Cerebellar cortex (tissue), 1 donor: ENCODE results near the gene PCBP1.
"Not testable (repeated sequence)": the region's sequence is repeated elsewhere in the genome, so short reads cannot be mapped to it uniquely, and the experiment has no call there.

Experiments used
- DNase-seq: peaks from one replicate; pipeline ENCODE4 v3.0.0-alpha.2; 2015; ENCODE audit warnings: low spot score

PCBP1 gene

DNA sequence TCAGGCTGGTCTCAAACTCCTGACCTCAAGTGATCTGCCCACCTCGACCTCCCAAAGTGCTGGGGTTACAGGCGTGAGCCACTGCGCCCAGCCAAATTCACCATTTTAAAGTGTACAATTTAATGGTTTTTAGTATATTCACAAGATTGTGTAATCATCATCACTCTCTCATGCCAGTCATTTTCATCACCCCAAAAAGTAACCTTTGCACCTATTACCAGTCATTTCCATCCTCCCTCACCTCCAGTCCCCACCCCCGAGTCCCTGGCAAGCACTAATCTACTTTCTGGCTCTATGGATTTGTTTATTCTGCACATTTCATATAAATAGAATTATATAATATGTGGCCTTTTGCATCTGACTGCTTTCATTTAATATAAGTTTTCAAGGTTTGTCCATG is 10.8 kb downstream of the PCBP1 start:
- DNase-seq: no peak

DNA sequence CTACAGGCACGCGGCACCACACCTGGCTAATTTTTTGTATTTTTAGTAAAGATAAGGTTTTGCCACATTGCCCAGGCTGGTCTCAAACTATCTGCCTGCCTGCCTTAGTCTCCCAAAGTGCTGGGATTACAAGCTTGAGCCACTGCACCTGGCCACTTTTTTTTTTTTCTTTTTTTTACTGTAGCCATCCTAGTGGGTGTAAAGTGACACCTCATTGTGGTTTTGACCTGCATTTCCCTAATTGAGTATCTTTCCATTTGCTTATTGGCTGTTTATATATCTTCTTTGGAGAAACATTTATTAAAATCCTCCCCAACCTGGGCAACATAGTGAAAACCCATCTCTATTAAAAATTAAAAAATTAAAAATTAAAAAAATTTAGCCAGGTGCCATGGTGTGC is 12.0 kb downstream of the PCBP1 start:
- no peak for DNase-seq

DNA sequence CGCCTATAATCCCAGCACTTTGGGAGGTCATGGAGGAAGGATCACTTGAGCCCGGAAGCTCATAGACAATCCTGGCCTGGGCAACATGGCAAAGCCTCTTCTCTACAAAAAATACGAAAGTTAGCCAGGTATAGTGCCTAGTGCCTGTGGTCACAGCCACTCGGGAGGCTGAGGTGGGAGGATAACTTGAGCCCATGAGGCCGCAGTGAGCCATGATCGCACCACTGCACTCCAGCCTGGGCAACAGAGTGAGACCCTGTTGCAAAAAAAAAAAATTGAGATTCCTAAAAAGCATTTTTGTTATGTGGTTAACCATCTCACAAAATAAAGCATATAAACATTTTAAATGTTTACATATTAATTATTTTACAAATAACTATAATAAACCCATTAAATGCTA is 13.9 kb downstream of the PCBP1 start:
- DNase-seq: no peak

DNA sequence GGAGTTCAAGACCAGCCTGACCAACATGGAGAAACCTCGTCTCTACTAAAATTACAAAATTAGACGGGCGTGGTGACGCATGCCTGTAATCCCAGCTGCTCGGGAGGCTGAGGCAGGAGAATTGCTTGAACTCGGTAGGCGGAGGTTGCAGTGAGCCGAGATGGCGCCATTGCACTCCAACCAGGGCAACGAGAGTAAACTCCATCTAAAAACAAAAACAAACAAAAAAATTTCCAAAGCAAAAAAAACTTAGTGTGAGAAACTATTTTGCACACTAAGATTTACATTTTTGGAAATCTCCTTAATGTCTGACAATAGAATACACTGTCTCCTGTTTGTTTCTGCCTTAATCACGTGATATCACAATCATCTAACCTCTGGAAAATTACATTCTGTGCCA is 14.4 kb downstream of the PCBP1 start:
- DNase-seq: not testable (repeated sequence)

DNA sequence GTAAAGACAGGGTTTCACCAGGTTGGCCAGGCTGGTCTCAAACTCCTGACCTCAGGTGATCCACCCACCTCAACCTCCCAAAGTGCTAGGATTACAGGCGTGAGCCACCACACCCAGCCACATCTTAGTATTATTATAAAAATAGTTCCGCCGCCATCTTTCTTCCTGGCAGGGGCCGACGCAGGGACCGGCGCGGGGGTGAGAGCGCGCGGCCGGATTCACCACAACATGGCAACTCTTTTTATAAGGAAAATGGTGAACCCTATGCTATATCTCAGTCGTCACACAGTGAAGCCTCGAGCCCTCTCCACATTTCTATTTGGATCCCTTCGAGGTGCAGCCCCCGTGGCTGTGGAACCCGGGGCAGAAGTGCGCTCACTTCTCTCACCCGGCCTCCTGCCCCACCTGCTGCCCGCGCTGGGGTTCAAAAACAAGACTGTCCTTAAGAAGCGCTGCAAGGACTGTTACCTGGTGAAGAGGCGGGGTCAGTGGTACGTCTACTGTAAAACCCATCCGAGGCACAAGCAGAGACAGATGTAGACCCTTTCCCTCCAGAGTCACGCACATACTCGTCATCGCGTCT is 15.1 kb downstream of the PCBP1 start:
- not testable (repeated sequence) for DNase-seq

DNA sequence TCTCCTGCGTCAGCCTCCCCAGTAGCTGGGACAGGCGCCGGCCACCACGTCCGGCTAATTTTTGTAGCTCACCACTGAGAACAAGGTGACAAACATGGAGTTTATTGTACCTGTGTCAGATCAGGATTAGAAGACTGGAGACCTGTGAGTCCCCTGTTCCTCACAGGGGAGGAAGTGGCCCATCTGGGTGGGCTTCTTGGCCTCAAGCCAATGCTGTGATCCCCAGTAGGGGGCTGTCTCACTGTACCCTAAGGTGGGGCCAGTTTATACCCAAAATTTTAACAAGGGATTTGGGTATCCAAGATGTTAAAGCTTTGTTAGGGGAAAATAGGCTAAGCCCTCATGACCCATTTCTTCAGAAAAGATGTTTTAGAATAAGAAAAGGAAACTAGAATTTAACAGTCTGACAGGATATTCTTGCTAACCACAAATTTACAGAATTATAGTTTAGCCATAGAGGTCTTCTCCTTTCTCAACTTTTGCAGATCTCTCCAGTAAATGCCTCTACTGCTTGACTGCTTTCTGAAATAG is 16.3 kb downstream of the PCBP1 start:
- no peak for DNase-seq

DNA sequence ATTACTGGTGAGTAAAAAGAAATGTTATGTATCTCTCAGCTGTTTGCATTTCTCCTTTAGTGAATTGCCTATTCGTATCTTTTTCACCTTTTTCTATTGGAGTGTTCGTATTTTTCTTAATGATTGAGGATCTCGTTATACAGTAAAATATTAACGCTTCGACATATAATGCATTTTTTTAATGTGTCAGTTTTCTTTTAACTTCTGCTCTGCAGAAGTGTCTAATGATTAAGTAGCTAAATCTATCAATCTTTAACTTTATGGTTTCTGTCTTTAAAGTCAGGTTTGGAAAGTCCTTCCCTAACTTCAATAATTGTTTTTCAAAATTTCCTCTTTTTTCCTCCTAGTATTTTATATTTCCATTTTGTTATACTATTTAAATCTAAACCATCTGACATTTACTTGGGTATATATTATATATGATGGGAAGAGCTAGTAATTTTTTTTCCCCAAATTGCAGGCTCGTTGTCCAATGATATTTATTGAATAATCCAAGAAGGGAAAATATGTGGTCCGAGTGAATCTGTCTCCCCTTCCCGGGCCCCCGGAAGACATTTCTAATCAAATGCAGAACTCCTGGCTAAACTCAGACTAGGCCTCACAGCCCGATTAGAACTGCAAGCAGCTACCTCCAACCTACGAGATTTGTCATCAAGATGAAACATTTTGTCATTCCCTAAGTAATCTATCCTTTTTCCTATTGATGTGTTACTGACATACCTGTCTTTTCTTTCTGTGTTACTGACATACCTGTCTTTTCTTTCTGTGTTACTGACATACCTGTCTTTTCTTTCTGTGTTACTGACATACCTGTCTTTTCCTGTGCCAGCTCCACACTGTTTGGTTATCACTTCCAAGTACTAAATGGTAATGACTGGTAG is 17.2 kb downstream of the PCBP1 start:
- DNase-seq: peak; percentile 62

DNA sequence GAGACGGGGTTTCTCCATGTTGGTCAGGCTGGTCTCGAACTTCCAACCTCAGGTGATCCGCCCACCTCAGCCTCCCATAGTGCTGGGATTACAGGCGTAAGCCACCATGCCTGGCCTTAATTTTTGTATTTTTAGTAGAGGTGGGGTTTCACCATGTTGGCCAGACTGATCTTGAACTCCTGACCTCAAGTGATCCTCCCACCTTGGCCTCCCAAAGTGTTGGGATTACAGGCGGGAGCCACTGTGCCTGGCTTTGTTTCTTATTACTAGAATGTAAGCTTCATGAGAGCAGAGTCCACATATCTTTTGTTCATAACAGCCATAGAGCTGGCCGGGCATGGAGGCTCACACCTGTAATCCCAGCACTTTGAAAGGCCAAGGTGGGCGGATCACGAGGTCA is 18.9 kb downstream of the PCBP1 start:
- DNase-seq: not testable (repeated sequence)

DNA sequence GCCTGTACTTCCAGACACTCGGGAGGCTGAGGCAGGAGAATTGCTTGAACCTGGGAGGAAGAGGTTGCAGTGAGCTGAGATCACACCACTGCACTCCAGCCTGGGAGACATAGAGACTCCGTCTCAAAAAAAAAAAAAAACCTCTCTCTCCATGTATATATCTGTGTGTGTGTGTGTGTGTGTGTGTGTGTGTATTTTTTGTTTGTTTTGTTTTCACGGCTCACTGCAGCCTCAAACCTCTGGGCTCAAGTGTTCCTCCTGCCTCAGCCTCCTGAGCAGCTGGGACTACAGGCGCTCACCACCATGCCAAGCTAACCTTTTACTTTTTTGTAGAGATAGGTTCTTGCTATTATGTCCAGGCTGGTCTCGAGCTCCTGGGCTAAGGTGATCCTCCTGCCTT is 23.1 kb downstream of the PCBP1 start:
- not testable (repeated sequence) for DNase-seq

DNA sequence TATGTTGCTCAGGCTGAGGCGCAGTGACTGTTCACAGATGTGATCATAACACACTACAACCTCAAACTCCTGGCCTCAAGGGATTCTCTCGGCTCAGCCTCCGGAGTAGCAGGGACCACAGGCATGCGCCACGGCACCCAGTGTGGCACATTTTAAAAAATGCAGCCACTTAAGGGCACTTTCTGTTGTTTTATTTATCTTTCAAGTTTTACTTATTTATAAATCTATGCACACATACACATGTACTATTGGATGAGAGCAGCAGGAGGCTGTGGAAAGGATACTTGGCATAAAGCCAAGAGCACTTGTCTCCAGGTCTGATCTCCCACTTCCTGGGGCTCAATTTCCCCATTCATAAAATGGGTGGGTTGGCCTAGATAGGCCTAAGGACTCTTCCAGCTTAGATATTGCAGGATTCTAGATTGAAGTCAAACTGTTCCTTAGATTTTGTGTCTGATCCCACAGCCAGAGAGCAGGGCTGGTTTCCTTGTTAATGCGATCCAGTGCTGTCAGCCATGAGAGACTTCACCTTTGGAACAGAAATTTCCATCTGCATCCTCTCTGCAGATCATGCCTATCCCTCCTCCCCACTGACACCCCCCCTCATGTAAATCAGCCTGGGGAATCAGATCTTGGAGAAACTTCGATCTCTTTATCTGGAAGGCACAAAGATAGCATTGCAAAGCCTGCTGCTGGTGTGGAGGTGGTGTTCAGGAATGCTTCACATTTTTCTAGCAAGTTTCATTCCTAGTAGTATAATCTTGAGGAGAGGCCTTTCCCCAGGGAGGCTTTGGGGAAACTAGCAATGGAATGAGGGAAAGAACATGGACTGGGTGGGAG is 24.7 kb downstream of the PCBP1 start:
- peak; percentile 52 for DNase-seq

DNA sequence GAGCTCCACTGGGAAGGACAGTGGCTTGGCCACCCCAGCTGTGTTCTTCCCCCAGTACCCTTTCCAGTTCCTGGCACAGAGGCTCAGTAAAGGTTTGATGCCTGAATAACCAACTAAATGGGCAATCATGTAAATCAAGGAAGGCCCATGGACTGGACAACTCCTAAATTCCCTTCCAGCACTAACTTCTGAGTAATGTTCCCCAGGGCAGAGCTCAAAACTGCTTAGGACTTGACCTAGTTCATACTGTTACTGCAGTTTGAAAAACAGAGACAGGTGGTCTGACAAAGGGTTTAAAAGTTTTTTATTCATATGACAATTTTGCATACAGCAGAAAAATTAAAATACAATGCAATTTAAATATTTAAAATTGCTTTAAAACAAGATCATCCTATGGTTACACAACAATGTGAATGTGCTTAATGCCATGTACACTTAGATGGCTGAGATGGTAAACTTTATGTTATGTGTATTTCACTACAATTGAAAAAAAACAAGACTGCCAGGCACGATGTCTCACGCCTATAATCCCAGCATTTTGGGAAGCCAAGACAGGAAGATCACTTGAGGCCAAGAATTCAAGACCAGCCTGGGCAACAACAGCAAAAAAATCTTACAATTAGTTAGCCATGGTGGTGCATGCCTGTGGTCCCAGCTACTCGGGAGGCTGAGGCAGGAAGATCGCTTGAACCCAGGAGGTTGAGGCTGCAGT is 26.2 kb downstream of the PCBP1 start:
- no peak for DNase-seq

DNA sequence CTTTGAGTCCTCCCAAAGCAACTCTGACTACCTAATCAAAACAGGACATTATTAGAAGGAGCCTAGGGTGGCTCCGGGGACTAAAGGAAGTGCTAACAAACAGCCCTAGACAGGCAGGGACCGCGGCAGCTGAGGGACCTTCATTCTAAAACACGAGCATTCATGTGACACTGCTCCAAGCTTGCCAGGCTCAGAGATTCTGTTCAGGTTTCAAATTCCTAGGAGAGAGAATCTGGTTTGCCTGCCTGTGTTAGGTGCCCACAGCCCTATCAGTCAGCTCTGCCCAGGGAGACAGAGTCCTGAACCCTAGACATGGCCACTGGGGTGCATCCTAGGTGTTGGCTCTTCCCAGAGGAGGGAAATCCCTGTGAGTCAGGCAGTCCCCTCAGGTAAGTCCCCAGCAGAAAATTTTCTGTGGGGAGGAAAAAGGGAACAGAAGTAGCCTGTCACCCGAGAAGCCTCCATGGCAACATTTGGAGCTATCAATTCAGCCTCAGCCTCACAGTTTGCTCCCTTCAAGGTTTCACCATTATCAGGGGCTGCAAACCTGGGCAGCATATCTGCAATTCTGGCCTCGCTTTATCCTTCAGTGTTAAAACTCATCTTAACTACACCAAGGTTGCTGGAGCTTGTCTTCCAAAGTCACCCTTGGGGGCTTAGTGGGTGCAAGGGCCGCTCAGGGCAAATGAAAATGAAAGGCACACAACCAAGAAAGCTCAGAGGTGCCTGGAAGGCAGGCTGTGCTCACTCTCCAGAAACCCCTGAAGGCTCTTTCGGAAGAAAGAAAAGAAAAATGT is 28.6 kb downstream of the PCBP1 start:
- peak; percentile 60 for DNase-seq

DNA sequence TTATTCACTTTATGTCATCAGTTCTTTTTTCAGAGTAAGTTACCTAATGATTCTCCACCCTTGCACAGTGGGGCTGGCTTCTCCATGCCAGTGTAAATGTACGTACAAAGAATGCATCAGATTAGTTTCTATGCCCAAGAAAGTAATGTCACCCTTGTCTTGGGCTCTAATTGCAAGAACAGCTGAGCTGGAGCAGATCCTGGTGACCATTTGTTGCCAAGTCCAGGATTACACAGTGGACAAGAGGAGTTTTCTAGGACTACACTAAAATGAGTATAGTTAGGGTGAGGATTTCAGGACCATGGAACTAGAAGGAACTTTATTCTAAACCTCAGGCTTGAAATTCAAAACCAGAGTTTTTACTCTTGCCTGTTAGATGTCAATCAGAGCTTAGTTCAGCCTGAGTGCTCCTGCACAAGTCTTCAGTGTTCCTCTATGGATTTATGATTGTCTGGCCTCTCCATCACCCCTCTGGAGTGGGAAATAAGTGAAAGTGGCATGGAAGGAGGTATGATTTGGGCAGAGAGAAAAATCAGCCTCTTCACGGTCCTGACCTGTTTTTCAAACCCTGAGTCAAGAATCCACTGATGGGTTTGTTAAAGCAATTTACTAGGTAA is 29.8 kb downstream of the PCBP1 start:
- DNase-seq: peak; percentile 41

DNA sequence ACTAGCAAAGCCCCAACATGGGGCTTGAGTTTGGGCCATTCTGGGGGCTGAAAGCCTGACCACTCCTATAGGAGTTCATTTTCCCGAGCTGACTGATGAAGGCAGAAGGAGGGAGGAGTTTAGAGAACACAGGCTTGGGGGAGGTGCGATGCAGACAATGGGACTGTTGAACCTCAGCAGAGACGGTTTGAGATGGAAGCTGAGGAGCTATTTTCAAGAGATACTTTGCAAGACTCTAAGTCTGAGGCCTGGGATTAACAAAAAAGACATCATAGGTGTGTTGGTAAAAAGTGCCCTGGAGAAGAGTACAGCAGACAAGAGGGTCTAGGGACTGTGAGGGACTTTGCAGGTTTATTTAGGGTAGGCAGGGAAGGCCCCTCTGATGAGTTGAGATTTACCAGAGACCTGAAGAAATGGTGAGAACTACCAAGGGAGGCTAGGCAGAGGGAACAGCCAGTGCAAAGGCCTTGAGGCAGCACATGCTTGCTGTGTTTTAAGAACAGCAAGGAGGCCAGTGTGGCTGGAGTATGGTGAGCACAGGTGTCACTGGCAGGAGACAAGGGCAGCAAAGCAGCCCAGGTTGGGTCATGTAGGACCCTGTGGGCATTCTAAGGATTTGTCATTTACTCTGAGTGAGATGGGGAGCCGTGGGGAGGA is 31.6 kb downstream of the PCBP1 start:
- peak; percentile 53 for DNase-seq

DNA sequence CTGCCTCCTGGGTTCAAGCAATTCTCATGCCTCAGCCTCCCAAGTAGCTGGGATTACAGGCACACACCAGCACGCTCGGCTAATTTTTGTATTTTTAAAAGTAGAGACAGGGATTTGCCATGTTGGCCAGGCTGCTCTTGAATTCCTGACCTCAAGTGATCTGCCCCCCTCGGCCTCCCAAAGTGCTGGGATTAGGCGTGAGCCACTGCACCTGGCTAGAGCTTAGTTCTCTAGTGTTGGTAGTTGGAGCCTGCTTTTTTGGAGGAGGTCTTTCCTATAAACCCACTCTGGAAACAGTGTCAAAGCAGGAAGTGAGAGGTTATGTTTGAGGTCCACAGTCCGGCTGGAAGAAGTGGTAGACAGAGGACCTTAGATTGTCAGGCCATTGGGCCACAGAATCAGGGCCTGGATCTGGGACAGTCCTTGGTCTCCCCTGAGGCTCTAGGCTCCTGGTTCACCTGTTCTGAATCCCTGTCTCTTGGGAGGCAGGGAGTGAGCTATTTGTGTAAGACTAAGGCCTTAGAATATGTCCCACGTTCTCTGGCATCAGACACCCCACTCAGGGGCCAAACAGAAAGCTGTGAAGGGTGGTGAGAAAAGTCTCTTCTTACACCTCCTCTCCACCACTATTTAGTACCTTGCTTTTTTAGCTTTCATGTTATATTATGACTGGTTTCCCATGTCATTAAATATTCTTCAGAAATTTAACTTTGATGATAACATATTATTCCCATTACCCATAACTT is 34.5 kb downstream of the PCBP1 start:
- peak; percentile 54 for DNase-seq

DNA sequence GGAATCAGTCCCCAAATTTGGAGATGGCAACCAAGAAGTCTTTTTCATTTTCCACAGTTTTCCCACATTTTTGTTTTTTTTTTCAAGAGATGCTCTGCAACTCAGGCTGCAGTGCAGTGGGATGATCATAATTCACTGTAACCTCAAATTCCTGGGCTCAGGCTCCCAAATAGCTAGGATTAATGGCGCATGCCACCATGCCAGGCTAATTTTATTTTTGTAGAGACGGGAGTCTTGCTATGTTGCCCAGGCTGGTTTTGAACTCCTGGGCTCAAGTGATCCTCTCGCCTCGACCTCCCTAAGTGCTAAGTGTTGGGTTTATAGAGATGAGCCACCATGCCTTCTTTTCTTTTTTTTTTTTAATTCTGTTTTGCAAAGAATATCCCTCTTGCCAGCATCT is 35.2 kb downstream of the PCBP1 start:
- DNase-seq: no peak

DNA sequence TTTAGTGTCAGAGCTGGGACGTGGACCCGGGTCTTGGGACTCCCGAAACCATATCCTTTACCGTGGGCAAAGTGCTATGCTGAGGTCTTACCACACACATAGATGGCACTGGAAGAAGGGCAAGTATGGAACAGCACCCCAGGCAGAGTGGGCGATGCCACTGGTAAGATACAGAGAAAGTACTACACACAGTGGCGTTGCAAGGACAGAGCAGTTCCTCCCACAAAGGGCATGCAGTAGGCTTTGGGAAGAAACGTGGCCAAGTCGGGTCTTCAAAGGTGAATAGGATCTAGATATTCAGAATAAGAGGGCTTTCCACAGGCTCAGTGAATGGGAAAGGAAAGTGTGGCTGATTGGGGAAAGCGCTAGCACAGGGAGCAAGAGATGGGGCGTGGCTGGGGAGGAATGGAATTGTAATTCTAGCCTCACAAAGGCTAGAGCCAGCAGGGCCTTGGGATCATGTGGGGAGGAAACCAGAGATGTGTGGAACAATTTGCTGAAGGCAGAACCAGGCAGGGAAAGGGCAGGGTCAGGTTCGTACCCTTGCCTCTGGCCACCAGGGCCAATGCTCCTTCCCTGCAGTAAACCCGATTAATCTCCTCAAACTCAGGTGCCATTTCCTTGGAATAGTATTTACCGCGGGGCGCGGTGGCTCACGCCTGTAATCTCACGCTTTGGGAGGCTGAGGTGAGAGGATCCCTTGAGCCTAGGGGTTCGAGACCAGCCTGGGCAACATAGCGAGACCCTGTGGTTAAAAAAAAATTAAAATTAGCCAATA is 36.0 kb downstream of the PCBP1 start:
- peak; percentile 90 for DNase-seq

DNA sequence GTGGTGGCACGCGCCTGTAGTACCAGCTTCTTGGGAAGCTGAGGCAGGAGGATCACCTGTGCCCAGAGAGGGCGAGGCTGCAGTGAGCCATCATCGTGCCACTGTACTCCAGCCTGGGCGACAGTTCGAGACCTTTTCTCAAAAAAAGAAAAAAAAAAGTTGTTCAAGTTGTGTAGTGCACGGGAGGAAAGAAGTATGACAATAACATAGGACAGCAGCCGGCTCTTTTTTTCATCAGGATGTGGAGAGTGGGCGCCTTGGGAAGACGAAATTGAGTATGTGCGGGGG is 36.5 kb downstream of the PCBP1 start:
- DNase-seq: no peak
